SK-N-MC (cell line): ENCODE data around the gene MAPK8IP2.

Experiments
- DNase-seq: peaks from one replicate; pipeline ENCODE4 v3.0.0-alpha.2; 2011; ENCODE audit warnings: low read depth, low spot score
- H3K27ac ChIP-seq: fragments of 200-600 bp; sonication (generic); 2 replicates; pipeline ENCODE4 v1.5.1; 2016; ENCODE audit warnings: mixed run types
- H3K36me3 ChIP-seq: fragments of 200-600 bp; sonication (generic); 2 replicates; pipeline ENCODE4 v1.6.1; 2017; ENCODE audit warnings: antibody characterized with exemption, low read length, mixed read lengths; ENCODE audit not compliant: insufficient read depth
- H3K4me3 ChIP-seq: fragments of 200-600 bp; sonication (generic); 2 replicates; pipeline ENCODE4 v1.5.1; 2016
- H3K9ac ChIP-seq: fragments of 200-600 bp; sonication (generic); 2 replicates; pipeline ENCODE4 v1.8.0; 2017; ENCODE audit warnings: mixed run types, mixed read lengths; ENCODE audit not compliant: insufficient read length
- H3K9me3 ChIP-seq: fragments of 200-600 bp; sonication (generic); 2 replicates; pipeline ENCODE4 v1.6.1; 2017; ENCODE audit warnings: low read depth, mild to moderate bottlenecking, antibody characterized with exemption, low read length, moderate library complexity, mixed read lengths
- EZH2 ChIP-seq: fragments of 200-600 bp; sonication (generic); IDR thresholded peaks from one replicate; pipeline ENCODE4 v1.6.1; 2017; ENCODE audit warnings: antibody characterized with exemption
- FOXP2 ChIP-seq: optimal IDR thresholded peaks from 2 replicates; pipeline ENCODE3; 2011; ENCODE audit warnings: mild to moderate bottlenecking, moderate library complexity; ENCODE audit not compliant: insufficient read depth; ENCODE audit errors: extremely low read length, control extremely low read depth
- POLR2AphosphoS5 ChIP-seq: IDR thresholded peaks from 2 replicates; pipeline ENCODE4 v1.6.1; 2012; ENCODE audit warnings: mild to moderate bottlenecking, low read depth, low read length, borderline replicate concordance

MAPK8IP2 gene

GRCh38 chr22:50578776-50579310 is 21.8 kb upstream of the MAPK8IP2 start:
- H3K27ac ChIP-seq, result no peak overlapping the region
- H3K4me3 ChIP-seq, result no peak overlapping the region
- H3K36me3 ChIP-seq, result no peaks in the 10 kb centered on the region
- no peak overlapping the region for H3K9ac ChIP-seq
- H3K9me3 ChIP-seq, result no peaks in the 10 kb centered on the region
- no peak for DNase-seq
- no peak for TF ChIP-seq POLR2AphosphoS5
- TF ChIP-seq FOXP2, result no peak
- no peak for TF ChIP-seq EZH2

DNA sequence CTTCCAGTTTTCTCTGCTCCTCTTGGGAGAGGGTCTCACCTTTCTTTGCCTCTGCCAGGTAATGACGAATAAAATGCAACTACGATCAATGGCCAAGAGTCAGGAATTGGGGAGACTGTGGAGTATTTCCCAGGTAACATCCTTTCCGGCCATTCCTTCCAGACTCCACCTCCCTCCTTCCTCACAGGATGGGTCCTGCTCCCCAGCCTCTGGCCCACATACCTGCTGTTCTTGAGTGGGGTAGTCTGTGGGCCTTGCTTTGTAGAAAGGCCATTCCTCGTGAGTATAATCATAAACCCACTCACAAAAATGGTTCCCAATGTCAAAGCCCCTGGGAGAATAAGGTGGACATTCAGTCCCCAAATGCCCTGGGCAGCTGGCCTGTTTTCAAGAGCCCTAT is 20.8 kb upstream of the MAPK8IP2 start:
- H3K36me3 ChIP-seq, result no peaks in the 10 kb centered on the region
- H3K9ac ChIP-seq, result no peak overlapping the region
- TF ChIP-seq FOXP2 (no peak), EZH2 (no peak)

DNA sequence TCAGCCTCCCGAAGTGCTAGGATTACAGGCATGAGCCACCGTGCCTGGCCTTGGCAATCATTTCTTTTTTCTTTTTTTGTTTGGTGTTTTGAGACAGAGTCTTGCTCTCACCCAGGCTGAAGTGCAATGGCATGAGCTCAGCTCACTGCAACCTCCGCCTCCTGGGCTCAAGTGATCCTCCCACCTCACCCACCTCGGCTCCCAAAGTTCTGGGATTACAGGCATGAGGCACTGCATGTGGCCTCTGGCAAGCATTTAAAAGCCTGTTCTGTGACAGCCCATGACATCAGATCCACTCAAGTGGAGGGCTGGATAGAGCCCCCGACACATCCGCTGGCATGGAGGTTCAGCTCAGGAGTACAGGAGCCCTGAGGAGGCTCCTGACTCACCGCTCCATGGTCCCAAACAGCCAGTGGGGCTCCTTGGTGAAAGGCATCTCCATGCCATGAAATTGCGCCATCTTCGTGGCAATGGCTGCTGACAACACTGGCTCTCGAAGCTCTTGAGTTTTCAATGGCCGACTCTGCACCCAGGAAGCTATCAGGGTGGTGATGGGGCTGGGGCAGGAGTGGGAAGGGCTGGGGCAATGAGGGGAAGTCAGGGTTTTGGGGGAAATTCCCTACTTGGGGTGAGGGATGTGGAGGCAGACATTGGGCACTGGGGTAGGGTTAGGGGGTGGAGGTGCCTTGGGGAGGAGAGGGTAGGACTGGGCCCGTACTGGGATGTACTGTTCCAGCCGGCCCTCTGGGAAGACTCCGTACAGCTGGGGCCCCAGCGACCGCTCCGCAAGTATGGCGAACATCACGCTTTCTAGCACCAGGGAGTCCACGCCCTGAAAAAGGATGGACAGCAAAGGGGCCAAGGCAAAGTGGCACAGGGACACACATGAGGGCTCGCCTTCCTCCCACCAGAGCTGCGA is 19.3 kb upstream of the MAPK8IP2 start:
- H3K9ac ChIP-seq, result peak overlapping the region; percentile 98
- TF ChIP-seq FOXP2 (no peak), EZH2 (no peak), POLR2AphosphoS5 (no peak)
- H3K9me3 ChIP-seq, result no peaks in the 10 kb centered on the region
- no peak for DNase-seq
- H3K4me3 ChIP-seq, result peak overlapping the region; percentile 99
- no peak overlapping the region for H3K27ac ChIP-seq
- no peaks in the 10 kb centered on the region for H3K36me3 ChIP-seq

More for the DNA sequence above, 20.8 kb upstream of the MAPK8IP2 start:
- DNase-seq, result no peak
- Histone ChIP-seq H3K4me3 (no peak overlapping the region), H3K9me3 (no peaks in the 10 kb centered on the region), H3K27ac (no peak overlapping the region)

DNA sequence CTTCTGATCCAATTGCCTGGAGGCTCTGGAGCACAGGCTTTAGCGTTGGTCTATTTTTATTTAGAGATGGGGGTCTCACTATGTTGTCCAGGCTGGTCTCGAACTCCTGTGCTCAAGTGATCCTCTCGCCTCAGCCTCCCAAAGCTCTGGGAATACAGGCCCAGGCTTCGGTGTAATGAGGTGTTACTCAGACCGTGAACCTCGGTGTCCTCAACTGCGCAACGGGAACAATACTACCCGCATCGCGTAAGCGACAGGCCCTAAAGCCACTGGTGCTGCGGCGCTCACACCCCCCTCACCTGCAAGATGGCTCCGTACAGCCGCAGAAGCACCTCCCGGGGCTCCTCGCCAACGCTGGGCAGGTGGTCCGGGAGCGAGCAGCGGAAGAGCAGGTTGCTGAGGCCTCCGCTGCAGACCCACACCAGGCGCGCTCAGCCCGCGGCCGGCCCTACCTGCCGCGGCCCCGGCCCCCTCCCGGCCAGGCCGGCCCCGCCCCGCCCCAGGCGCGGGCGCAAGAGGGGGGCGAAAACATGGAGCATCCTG is 18.6 kb upstream of the MAPK8IP2 start:
- Histone ChIP-seq H3K4me3 (peak overlapping the region; percentile 99), H3K27ac (peak overlapping the region; percentile 87; the same call in 1 of the 2 replicates), H3K9me3 (no peaks in the 10 kb centered on the region), H3K36me3 (no peaks in the 10 kb centered on the region), H3K9ac (peak overlapping the region; percentile 98)
- TF ChIP-seq FOXP2, result no peak
- no peak for TF ChIP-seq POLR2AphosphoS5
- no peak for TF ChIP-seq EZH2
- no peak for DNase-seq

- H3K9ac ChIP-seq, result peak within 1 kb of the TSS; percentile 98
- H3K4me3 ChIP-seq, result peak within 1 kb of the TSS; percentile 99
- peak within 1 kb of the TSS; percentile 87 for H3K27ac ChIP-seq
- no peaks in the 10 kb centered on the region for H3K9me3 ChIP-seq
- TF ChIP-seq POLR2AphosphoS5, result peak; percentile 78
- no peak for TF ChIP-seq EZH2
- TF ChIP-seq FOXP2, result peak; percentile 77
- peak; percentile 70 for DNase-seq
- H3K36me3 ChIP-seq, result no peaks in the 10 kb centered on the region
Measured at GRCh38 chr22:50582493-50583293, 17.9 kb upstream of the MAPK8IP2 start, which contains the start of gene CHKB. Gene CHKB (minus strand): TSS chr22:50582849. CDS start chr22:50582781, 68 bp downstream.

GRCh38 chr22:50583294-50583861 is 17.2 kb upstream of the MAPK8IP2 start:
- Histone ChIP-seq H3K9ac (peak overlapping the region; percentile 85), H3K4me3 (peak overlapping the region; percentile 99), H3K27ac (no peak overlapping the region), H3K36me3 (no peaks in the 10 kb centered on the region), H3K9me3 (no peaks in the 10 kb centered on the region)
- no peak for DNase-seq
- TF ChIP-seq POLR2AphosphoS5, result no peak
- no peak for TF ChIP-seq EZH2
- no peak for TF ChIP-seq FOXP2

- Histone ChIP-seq H3K9me3 (no peaks in the 10 kb centered on the region), H3K36me3 (no peaks in the 10 kb centered on the region), H3K4me3 (peak overlapping the region; percentile 99; the same call in 1 of the 2 replicates), H3K9ac (peak overlapping the region; percentile 85), H3K27ac (no peak overlapping the region)
- DNase-seq, result no peak
- TF ChIP-seq EZH2, result no peak
- no peak for TF ChIP-seq POLR2AphosphoS5
- TF ChIP-seq FOXP2, result no peak
Measured at GRCh38 chr22:50584106-50585096, 16.2 kb upstream of the MAPK8IP2 start.
